HG03457 (cell line): ENCODE measurements around the gene SNHG17.
"Not testable (repeated sequence)": the region's sequence is repeated elsewhere in the genome, so short reads cannot be mapped to it uniquely, and the experiment has no call there.

Source experiments
- ATAC-seq: cut with Tn5 transposase; IDR thresholded peaks from one replicate; pipeline ENCODE4 v1.9.1; 2021; ENCODE audit warnings: moderate number of reproducible peaks; ENCODE audit not compliant: unreplicated experiment

SNHG17 gene

DNA sequence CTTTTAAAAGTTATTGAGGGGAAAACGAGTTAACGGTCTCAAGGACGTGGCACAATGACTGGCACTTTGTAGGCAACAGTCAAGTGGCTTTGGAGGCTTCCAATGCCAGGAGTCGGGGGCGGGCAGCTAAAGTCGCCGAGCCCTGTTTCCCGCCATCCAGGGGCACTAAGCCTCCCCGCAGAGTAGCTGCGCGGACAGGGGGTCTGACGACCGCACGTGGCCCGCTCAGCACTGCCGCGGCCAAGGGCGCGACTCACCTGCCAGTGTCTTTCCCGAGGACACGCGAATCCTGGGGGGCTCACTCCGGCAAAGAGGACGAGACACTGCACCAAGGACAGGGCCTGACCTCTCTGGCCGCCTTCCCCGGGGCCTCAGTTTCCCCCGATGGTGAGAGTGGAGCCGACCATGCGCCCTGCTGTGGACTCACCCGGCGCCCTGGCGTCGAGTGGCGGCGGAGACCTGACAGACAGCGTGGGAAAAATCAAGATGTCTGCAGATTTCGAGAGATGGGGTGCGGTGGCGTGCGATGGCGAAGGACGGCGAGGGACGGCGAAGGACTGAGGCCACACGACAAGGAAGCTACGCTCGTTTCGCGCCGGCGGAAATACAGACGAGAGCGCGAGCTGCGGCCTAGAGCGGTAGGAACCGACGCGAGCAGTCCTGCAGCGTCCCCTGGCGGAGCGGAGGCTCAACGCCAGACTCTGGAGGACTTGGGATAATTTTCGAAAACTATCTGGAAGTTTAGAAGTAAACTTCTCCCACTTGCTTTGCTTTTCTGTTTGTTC lies at the start of gene SNHG17:
TSS of gene SNHG17 (minus strand) at position 559 of the 785 bp plus-strand sequence.
- ATAC-seq = peak; percentile 59

DNA sequence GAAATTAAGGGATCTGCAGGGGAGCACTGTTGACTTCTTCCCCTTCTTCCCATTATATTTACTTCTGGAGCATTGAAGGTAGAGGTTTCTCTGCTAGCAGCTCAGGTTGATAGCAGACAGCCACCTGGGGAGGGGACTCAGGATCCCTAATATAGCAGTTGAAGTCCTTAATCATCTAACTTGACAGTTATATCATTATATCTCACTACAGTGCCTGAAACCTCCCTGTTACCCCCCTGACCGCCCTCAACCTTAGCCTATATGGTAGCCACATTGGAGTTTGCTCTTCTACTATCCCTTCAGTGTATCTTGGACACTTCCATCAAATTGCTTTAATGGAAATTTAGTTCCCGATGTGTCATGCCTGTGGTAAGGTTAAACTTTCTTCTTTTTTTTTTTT lies 44.5 kb upstream of the SNHG17 start:
- ATAC-seq = no peak

DNA sequence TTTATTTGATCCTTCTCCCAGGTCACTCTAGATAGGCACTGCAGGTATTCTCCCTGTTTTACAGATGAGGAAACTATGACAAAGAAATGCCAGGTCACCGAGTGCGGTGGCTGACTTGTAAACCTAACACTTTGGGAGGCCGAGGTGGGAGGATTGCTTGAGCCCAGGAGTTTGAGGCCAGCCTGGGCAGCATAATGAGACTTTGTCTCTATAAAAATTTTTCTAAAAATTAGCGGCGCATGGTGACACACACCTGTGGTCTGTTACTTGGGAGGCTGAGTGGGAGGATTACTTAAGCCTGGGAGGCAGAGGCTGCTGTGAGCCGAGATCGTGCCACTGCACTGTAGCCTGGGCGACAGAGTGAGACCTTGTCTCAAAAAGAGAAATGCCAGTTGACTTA lies 42.6 kb upstream of the SNHG17 start:
- ATAC-seq = no peak

DNA sequence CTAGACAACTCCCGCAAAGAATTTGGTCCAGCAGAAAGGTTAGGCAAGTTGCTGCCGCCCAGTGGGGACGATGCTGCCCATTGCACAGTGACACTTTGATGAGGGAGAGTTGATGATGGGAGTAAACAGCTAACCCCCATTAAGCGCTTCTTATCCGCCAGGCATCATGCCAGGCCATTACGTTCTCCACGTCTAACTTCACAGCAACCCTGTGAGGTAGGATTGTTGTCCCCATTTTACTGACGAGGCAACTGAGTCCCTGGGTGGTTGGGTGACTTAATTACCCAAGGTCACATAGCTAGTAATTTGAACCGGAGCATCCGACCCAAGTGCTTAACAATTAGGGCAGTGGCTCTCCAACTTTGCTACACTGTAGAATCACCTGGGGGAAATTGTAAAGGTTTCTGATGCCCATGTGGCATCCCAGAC lies 38.3 kb upstream of the SNHG17 start:
- ATAC-seq = no peak

DNA sequence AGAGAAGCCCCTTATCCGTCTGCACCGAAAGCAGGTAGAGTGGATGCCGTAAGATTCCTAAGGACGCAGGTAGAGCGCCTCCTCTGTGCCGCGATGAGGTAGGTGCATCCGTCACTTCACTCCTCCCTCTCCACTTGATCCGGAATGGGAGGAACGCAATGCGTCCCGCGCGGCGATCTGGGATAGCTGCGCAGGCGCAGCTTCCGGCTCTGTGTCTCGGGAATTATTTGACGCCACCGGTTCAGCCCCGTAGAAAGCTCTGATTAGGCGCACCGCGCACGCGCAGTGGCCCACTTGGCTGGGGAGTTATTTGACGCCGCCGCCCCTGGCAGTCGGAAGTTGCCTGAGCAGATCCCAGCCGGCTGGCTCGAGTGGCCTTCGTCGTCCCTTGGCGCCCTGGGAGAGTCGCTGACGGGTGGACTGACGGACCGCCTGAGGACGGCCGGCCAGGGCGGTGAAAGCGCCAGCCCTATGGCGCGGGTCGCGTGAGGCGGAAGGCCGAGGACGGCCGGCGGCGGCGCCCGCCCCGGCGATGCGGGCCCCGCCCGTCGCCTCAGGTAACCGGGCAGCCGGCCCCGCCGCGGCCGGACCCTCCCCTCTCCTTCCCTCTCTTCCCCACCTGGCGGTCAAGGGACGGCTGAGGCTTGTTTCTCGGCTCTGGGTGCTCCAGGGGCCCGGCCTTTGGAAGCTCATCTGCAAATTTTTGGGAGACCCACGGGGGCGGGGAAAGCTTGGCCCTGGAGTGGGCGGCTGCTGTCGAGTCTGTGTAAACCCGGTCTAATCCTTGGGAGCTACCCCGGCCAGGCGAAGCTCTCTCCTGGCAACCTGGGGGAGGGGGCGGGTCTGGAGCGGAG lies 37.6 kb upstream of the SNHG17 start, which contains the start of gene RALGAPB:
TSS of gene RALGAPB (plus strand) at position 331 of the 854 bp plus-strand sequence. CDS start 15,590 bp downstream, outside the sequence.
- peak; percentile 83 for ATAC-seq

DNA sequence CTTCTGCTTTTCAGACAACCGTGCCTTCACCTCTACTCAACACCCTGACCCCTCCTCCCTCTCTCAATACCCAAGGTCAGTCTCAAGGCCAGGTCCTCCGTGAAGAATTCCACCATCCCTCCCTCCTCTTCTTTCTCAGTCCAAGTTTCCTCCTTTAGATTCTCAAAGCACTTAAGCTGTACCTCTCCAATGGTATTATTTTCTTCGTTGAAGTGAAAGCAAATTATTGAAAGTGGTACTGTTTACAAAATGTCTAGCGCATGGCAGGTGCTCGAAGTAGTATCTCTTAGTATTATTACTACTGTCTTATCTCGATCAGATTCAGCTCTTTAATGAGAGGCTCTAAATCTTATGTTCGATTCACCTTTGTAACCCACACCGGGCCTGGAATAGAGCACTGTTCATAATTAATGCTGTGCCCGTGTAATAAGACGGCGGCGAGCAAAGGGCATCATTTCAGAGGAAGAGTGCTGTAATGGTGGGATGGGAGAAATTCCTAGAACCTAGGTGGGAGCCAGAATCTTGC lies 36.9 kb upstream of the SNHG17 start:
- ATAC-seq = no peak

DNA sequence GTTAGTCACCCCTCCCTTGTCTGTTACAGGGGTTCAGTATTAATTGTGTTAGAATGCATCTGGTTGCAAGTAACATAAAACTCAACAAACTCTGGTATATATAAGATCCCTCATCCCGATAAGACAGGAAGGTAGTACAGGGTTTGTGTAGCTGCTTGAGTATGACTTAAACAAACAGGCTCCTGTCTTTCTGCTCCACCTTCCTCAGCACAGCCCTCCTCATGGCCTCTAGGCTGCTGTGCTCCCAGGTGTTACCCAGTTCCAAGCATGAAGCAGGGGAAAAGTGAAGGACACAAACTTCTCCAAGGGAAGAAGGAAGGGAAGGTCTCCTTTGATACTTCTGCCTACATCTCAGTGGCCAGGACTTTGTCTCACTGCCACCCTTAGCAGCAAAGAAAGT lies 36.1 kb upstream of the SNHG17 start:
- no peak for ATAC-seq

DNA sequence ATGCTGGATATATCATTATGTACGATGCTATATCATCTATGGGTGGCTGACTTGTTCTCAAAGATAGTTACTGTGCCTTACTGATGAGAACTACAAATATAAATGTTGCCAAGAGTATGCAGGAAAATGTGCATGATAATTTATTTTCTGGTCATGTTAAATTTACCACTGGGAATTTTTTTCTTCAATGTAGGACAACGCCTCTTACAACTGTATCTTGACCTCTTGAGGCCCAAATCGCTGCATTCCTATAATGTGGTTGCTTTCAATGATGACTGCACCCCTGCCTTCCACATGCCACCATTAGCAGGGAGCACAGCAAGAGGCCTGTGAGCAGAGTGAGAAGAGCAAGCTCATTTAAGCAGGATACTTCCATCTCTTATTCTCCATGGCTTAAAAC lies 31.9 kb upstream of the SNHG17 start:
- ATAC-seq = no peak

DNA sequence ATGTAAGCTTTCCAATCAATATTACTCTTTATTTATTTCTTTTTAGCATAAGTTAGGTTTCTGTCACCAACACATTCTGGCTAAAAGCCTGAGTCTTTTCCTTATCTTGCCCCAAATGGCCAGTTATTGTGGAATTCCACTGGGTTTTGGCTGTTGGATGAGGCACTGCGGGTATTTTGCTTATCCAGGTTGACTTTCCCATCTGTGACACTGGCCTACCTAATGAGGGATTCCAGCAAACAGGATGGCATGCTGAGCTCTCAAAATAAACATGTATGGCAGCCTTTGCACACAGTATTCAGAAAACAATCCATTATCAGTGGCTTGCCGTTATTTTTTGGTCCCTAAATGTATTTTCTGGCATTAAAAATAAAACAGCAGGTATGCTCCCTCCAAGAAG lies 31.0 kb upstream of the SNHG17 start:
- no peak for ATAC-seq

DNA sequence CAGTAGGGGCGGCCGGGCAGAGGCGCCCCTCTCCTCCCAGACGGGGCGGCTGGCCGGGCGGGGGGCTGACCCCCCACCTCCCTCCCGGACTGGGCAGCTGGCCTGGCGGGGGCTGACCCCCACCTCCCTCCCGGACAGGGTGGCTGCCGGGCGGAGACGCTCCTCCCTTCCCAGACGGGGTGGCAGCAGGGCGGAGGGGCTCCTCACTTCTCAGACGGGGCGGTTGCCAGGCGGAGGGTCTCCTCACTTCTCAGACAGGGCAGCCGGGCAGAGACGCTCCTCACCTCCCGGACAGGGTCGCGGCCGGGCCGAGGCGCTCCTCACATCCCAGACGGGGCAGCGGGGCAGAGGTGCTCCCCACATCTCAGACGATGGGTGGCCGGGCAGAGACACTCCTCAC lies 26.4 kb upstream of the SNHG17 start:
- not testable (repeated sequence) for ATAC-seq

DNA sequence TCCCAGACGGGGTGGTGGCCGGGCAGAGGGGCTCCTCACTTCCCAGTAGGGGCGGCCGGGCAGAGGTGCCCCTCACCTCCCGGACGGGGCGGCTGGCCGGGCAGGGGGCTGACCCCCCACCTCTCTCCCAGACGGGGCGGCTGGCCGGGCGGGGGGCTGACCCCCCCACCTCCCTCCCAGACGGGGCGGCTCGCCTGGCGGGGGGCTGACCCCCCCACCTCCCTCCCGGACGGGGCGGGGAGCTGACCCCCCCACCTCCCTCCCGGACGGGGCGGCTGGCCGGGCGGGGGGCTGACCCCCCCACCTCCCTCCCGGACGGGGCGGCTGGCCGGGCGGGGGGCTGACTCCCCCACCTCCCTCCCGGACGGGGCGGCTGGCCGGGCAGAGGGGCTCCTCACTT lies 26.0 kb upstream of the SNHG17 start:
- ATAC-seq = not testable (repeated sequence)

DNA sequence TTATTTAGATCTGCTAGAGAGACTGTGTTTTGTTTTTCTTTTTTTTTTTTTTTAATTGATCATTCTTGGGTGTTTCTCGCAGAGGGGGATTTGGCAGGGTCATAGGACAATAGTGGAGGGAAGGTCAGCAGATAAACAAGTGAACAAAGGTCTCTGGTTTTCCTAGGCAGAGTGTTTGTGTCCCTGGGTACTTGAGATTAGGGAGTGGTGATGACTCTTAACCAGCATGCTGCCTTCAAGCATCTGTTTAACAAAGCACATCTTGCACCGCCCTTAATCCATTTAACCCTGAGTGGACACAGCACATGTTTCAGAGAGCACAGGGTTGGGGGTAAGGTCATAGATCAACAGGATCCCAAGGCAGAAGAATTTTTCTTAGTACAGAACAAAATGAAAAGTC lies 25.5 kb upstream of the SNHG17 start:
- ATAC-seq = not testable (repeated sequence)

DNA sequence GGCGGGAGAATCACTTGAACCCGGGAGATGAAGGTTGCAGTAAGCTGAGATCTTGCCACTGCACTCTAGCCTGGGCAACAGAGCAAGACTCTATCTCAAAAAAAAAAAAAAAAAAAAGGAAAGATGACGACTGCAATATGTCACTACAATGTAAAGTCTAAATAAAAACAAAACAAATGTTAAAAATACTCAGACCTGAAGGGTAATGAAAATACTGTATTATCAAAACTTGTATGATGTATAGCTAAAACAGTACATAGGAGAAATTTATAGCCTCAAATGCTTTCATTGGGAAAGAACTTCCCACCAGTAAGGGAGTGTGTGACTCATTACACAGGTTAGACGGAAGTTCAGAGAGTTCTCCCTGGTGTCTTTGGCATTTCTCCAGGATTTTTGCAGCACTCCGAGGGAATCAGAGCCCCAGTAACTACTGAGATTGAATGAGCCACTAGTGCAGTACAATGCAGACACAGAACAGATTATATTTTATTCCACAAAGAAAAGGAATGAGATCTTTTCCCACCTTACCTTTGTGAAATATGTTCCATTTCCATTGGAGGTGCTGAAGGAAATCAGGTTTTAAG lies 25.0 kb upstream of the SNHG17 start:
- ATAC-seq = no peak

DNA sequence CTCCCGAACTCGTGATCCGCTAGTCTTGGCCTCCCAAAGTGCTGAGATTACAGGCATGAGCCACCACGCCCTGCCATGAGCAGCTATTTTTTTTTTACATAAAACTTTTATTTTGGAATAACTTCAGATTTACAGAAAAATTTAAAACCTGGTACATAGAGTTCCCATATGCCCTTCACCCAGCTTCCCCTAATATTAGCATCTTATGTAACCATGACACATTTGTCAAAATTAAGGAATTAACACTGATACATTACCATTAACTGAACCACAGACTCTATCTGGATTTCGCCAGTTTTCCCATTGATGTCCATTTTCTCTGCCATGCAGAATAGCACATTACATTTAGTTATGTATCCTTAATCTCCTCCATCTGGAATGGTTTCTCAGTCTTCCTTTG lies 23.2 kb upstream of the SNHG17 start:
- no peak for ATAC-seq

DNA sequence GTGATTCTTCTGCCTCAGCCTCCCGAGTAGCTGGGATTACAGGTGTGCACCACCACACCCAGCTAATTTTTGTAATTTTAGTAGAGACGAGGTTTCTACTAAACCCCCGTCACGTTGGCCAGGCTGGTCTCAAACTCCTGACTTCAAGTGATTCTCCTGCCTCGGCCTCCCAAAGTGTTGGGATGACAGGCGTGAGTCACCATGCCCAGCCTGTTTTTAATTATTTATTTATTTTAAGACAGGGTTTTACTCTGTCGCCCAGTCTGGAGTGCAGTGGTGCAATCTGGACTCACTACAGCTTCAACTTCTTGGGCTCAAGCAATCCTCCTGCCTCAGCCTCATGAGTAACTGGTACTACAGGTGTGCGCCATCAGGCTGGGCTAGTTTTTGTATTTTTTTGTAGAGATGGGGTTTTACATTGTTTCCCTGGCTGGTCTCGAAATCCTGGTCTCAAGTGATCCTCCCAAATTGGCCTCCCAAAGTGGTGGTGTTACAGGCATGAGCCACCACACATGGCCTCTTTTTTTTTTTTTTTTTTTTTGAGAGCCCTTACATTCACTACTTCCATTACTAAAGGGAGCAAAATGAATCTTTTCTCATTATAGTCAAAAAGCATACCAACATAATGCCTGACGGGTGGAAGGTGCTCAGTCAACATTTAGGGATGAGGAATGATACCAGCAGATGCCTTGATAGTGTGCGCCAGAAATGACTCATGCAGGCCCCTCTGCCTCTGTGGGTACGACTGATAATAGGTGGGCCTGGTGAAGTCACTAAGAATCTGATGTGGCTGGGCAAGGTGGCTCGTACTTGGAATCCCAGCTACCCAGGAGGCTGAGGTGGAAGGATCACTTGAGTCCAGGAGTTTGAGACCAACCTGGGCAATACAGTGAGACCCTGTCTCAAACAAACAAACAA lies 19.7 kb upstream of the SNHG17 start:
- no peak for ATAC-seq

DNA sequence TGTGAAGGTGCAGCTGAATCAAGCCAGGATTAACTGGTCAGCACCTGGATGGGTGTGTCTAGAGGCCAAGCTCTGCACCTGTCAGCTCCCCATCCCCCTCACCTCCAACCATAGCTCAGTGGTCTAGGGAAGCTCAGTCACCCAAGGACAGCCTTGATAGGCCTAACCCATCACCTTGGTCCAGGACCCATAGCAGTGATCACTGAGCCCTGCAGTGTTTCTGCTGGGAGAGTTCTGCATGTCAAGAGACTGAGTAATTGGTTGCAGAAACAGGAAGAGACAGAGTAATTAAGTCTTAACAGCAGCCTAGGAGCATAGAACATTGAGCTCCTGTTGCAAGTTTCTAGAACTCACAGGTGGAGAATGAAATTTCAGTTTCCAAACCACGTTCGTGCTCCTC lies 18.8 kb upstream of the SNHG17 start:
- no peak for ATAC-seq

DNA sequence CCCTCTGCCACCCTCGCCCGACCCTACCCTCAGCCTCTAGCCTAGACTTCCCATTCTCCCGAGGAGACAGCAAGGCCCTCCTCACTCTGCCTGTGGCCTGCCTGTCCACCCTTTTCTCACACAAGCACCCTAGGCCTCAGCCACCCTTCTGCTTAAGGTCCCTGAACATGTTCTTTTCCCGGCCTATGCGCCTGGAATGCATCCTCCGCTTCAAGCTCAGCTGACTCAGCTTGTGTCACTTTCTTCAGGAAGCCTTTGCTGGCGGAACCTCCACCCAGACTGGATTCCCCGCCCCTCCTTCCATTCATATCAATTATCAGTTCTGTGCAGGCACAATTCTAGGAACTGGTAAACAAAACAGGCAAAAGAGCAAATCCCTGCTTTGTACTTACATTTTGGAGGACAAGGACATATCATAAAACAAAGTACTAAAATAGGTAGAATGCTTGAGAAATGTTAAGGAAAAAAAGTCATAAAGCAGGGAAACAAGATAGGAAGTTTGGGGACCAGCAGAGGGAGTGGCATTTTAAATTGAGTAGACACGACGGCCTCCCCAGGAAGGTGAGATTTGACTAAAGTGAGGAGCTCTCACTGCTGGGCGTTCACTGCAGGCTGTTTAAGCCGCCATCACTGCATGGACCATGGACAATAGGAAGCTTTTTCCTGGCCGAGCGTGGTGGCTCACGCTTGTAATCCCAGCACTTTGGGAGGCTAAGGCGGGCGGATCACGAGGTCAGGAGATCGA lies 17.9 kb upstream of the SNHG17 start:
- ATAC-seq = no peak

DNA sequence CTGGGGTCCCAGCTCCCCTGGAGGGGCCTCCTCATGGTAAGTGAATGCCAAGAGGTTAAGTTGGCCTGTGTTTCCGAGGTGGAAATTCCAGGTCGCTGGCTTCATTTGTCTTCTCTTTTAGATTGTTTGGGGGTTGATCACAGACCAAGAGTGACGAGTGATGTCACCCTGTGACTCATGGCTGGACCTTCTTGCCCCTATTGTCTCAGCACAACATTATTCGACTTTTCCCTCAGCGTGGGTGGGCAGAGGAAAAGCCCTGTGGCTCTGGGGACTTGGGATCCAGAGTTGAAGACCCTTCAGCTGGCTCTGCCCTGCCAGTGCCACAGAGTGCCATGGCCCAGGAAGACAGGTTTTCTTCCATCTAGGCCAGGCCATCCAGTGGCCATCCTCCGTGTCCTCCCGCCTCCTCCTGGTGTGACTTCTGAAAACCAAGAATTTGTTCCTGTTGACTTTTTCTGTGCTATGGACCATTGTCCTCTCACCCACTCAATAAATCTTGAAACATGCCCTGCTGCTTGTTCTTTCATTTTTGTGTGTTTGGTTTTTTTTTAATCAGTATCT lies 15.4 kb upstream of the SNHG17 start:
- ATAC-seq = no peak

DNA sequence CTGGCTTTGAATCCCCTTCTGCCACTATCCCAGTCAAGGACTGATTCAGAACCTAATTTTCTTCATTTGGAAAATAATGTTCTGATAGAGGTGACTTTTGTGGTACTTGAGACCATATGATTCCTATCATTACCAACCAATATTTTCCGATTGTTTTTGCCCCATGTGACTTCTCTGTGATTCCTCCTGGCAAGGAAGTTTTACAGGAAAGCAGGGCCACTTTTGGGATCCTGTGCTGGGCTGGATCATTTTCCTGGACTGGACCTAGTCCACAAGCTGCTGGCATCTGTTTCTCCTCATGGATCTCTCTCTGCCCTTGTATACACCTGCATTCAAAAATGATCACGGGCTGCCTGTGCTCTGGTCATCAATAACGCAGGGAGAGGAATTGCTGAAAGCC lies 13.9 kb upstream of the SNHG17 start:
- no peak for ATAC-seq
